ENCODE results near the gene ANKRD44. TPM values are rescaled to one million over a fixed set of nuclear protein-coding genes. Genes with fewer than 3 reads are reported as not detected.

Gene ANKRD44
- total RNA-seq, 1 experiment from 2014 or later, result 0.68 TPM

- no peak for TF ChIP-seq ATF6 (CRISPR knock-in tag; IDR thresholded peaks at IDR 0.05)
- no peak for TF ChIP-seq NR1H2 (CRISPR knock-in tag; IDR thresholded peaks at IDR 0.05)
- no peak for TF ChIP-seq MXD4 (CRISPR knock-in tag; IDR thresholded peaks at IDR 0.05; ENCODE audit: borderline replicate concordance)
- no peak for TF ChIP-seq JAZF1 (CRISPR knock-in tag; IDR thresholded peaks at IDR 0.05)
- TF ChIP-seq SMAD4 (CRISPR knock-in tag; IDR thresholded peaks at IDR 0.05), result no peak
- TF ChIP-seq ZNF138 (CRISPR knock-in tag; conservative IDR thresholded peaks at IDR 0.05), result no peak
- no peak for TF ChIP-seq ESRRA (CRISPR knock-in tag; IDR thresholded peaks at IDR 0.05; ENCODE audit: borderline replicate concordance)
- no peak for TF ChIP-seq NFYB (CRISPR knock-in tag; conservative IDR thresholded peaks at IDR 0.05; ENCODE audit: low read depth)
- no peak for TF ChIP-seq SP1 (CRISPR knock-in tag; conservative IDR thresholded peaks at IDR 0.05)
- TF ChIP-seq TEAD1 (CRISPR knock-in tag; IDR thresholded peaks at IDR 0.05), result no peak
- no peak for TF ChIP-seq PREB (CRISPR knock-in tag; IDR thresholded peaks at IDR 0.05; ENCODE audit: borderline replicate concordance)
These were observed 1.6 kb upstream of the ANKRD44 start (continued) for GRCh38 chr2:197312186-197312585.

GRCh38 chr2:197311421-197312033, 947 bp upstream of the ANKRD44 start:
- no peaks in the 10 kb centered on the region for H3K9me3 Mint-ChIP-seq
- no peak for TF ChIP-seq RORB (CRISPR knock-in tag; IDR thresholded peaks at IDR 0.05)
- TF ChIP-seq HMGA2 (CRISPR knock-in tag; IDR thresholded peaks at IDR 0.05), result no peak
- no peak for TF ChIP-seq CTCF (IDR thresholded peaks at IDR 0.05)
- TF ChIP-seq FOXJ3 (CRISPR knock-in tag; IDR thresholded peaks at IDR 0.05; ENCODE audit: borderline replicate concordance), result no peak
- TF ChIP-seq ZNF423 (CRISPR knock-in tag; IDR thresholded peaks at IDR 0.05), result no peak
- TF ChIP-seq ATF6 (CRISPR knock-in tag; IDR thresholded peaks at IDR 0.05), result no peak
- TF ChIP-seq PRRX2 (CRISPR knock-in tag; IDR thresholded peaks at IDR 0.05), result no peak
- TF ChIP-seq ZBTB21 (CRISPR knock-in tag; IDR thresholded peaks at IDR 0.05; ENCODE audit: borderline replicate concordance), result no peak
- TF ChIP-seq MAX (CRISPR knock-in tag; IDR thresholded peaks at IDR 0.05), result no peak
- no peak for TF ChIP-seq GABPB1 (CRISPR knock-in tag; IDR thresholded peaks at IDR 0.05)
- no peak for TF ChIP-seq TP53 (CRISPR knock-in tag; IDR thresholded peaks at IDR 0.05)
- no peak for DNase-seq (ENCODE audit: low spot score)
- POLR2A ChIA-PET, result no interaction called here
- no peaks in the 10 kb centered on the region for H3K36me3 Mint-ChIP-seq
- H3K27me3 Mint-ChIP-seq (ENCODE audit: low read depth), result peaks cover 77% of the 10 kb centered on the region
- no peak overlapping the region for H3K27ac Mint-ChIP-seq
- no peak for ATAC-seq
- H3K4me1 Mint-ChIP-seq, result peaks cover 9% of the 10 kb centered on the region
- peak overlapping the region; percentile 72 for H3K4me3 Mint-ChIP-seq
- CTCF ChIA-PET, result interaction anchor here (0.5 to 1.0 kb wide), 2 partner anchors 120 to 302 kb away, joined by 3 read pairs; no protein-coding TSS in a partner anchor
